GM12873 (cell line): ENCODE data around the gene TMEM242.

Experiments used
- TF ChIP-seq, protein P1 (sequence below): IDR thresholded peaks from 2 replicates; pipeline ENCODE4 v1.5.1; 2012; ENCODE audit warnings: low read depth, mild to moderate bottlenecking, moderate library complexity, low read length, control low read depth; ENCODE audit not compliant: insufficient read depth; ENCODE audit errors: missing control alignments

TMEM242 gene

DNA sequence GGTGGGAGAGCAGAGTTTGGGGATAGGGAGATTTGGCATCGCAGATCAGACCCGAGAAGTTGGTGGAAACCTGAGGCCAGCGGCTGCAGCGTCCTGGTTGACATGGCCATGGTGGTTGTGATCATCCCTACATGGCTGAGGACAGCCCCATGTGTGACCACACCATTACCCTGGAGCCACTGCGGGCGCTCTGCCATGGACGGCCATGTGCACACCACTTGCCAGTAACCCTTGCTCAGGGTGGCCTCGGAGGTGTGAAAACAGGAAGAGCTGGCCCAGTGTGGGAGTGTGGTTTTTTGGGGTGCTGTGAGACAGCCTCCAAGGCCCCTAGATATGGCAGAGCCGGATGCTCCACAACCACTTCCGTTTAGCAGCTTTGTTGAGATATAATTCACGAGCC lies 64.4 kb downstream of the TMEM242 start:
- TF ChIP-seq, protein P1, sequence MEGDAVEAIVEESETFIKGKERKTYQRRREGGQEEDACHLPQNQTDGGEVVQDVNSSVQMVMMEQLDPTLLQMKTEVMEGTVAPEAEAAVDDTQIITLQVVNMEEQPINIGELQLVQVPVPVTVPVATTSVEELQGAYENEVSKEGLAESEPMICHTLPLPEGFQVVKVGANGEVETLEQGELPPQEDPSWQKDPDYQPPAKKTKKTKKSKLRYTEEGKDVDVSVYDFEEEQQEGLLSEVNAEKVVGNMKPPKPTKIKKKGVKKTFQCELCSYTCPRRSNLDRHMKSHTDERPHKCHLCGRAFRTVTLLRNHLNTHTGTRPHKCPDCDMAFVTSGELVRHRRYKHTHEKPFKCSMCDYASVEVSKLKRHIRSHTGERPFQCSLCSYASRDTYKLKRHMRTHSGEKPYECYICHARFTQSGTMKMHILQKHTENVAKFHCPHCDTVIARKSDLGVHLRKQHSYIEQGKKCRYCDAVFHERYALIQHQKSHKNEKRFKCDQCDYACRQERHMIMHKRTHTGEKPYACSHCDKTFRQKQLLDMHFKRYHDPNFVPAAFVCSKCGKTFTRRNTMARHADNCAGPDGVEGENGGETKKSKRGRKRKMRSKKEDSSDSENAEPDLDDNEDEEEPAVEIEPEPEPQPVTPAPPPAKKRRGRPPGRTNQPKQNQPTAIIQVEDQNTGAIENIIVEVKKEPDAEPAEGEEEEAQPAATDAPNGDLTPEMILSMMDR = no peak

- TF ChIP-seq, protein P1 = no peak
Measured at GRCh38 chr6:157255079-157255478, 68.2 kb downstream of the TMEM242 start.

DNA sequence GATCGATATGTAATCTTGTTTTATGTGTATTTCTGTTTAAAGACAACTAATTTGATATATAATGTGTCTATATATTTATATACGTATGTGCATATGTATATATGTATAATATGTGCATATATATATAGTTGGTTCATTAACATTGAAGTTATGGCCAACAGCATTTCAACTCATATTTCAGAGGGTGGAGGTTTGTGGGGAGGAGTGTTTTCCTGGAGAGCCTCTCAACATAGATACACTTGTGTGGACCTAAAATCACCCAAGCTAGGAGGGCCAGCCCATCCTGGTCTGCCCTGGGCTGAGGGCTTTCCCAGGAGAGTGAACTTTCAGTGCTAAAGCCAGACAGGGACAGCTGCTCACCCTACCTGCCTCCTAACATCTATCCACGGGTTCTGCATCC lies 68.8 kb downstream of the TMEM242 start:
- TF ChIP-seq, protein P1 = no peak

DNA sequence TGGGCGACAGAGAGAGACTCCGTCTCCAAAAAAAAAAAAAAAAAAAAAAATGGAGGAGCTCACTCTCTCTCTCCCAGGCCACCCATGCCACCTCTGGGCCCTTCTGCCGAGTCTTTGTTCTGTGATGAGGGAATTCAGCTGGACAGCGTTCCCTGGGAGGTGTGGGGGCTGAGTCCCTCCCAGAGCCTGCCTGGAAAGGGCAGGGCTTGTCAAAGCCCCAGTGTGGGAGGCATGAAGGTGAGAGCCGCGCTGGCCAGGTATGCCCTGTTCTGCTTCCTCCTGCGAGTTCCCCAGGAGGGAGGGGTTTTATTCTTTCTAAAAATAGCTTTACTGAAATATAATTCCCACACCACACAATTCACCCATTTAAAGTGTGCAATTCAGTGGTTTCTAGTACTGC lies 69.6 kb downstream of the TMEM242 start:
- TF ChIP-seq, protein P1 = no peak

DNA sequence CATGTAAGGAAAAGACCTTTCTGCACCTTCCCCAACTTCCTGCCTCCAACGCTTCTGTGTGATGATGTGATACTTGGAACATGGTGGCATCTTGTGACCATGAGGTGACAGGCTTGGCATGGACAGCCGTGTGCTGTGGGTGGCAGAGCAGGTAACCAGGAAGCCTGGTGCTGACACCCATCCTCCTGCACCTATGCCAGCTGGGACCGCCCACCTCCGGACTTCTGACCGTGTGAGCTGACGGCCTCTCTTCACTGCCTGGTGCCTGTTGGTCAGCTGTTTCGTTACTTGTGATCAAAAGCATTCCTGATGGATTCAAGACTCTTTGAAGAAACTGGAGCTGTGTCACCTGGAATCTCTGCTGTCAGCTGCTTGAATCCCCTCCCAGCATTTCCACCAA lies 70.3 kb downstream of the TMEM242 start:
- TF ChIP-seq, protein P1 = no peak

DNA sequence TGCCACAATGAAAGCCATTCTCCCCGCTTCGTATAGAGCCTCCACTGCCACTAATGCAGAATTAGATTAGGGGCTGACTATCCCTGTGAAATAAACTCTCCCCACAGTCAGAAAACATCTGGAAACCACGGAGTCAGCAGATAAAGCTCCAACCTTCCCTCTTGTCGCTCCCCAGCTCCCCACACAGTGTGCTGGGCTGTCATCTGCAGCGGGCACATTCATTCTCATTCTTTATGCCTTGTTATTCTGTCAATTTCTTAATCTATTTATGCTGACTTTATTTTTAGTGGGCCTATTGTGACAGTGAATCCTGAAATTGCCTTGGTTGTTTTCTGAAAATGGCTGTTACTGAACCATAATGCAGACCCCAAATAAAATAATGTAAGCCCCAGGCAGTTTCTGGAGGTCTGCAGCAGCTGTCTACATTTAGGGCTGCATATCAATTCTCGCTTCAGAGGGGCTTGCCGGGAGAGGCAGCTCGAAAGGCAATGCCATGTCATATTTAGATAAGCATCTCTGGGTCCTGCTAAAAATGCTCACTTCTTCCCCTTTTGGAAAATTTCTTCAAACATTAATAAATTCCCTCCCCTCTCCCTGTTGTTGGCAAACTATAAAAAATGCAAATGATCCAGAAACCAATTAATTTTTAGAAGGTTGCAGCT lies 71.6 kb downstream of the TMEM242 start:
- TF ChIP-seq, protein P1 = no peak

- TF ChIP-seq, protein P1 = no peak
Measured at GRCh38 chr6:157249826-157250225, 73.5 kb downstream of the TMEM242 start.
